CD4-positive, CD25-positive, alpha-beta regulatory T cell (primary cell): ENCODE measurements around the gene WDSUB1. TPM values are rescaled to one million over a fixed set of nuclear protein-coding genes. Genes with fewer than 3 reads are reported as not detected.
A peak's percentile ranks its signal among the peaks of the same experiment; 100 is the strongest.

Source experiments
- ATAC-seq, 2 donors: fragments of 150-1000 bp; cut with Tn5 transposase; one replicate each; pipeline ENCODE4 v1.10.0; 2021; ENCODE audit warnings: low read depth in 2 of 2, moderate number of reproducible peaks in 2 of 2, moderate library complexity in 1 of 2
- DNase-seq, 3 donors: peaks; one replicate each; pipeline versions ENCODE4 v3.0.0 to v3.0.0-alpha.2; 2012 to 2022; ENCODE audit warnings: mixed read lengths in 1 of 3
- H3K27ac ChIP-seq: one replicate; pipeline ENCODE4 v1.7.0; 2013; ENCODE audit warnings: mild to moderate bottlenecking, low read length; ENCODE audit not compliant: insufficient read depth, poor library complexity, severe bottlenecking
- H3K27me3 ChIP-seq: one replicate; pipeline ENCODE4 v1.7.0; 2013; ENCODE audit warnings: low read length; ENCODE audit not compliant: control insufficient read depth, insufficient read depth
- H3K36me3 ChIP-seq: one replicate; pipeline ENCODE4 v1.7.0; 2013; ENCODE audit warnings: mild to moderate bottlenecking, low read length, moderate library complexity; ENCODE audit not compliant: control insufficient read depth, insufficient read depth
- H3K4me1 ChIP-seq: 2 replicates; pipeline ENCODE4 v1.7.0; 2013; ENCODE audit warnings: mild to moderate bottlenecking, low read length; ENCODE audit not compliant: insufficient read depth, control insufficient read depth, poor library complexity, severe bottlenecking
- H3K4me3 ChIP-seq: one replicate; pipeline ENCODE4 v1.7.0; 2013; ENCODE audit warnings: low read depth, mild to moderate bottlenecking, low read length, moderate library complexity
- H3K9me3 ChIP-seq, 2 experiments: 1 replicate in 1 of 2; 2 replicates in 1 of 2; pipeline ENCODE4 v1.7.0; 2013; ENCODE audit warnings: low read length in 2 of 2, mild to moderate bottlenecking in 1 of 2, moderate library complexity in 1 of 2; ENCODE audit not compliant: control insufficient read depth in 2 of 2
- H3K27ac Mint-ChIP-seq, 3 donors: one replicate each; pipeline ENCODE4 v1.8.0; 2020 to 2022; ENCODE audit warnings: mild to moderate bottlenecking in 3 of 3, mixed read lengths in 3 of 3, moderate library complexity in 2 of 3
- H3K27me3 Mint-ChIP-seq: one replicate; pipeline ENCODE4 v1.8.0; 2022; ENCODE audit warnings: mild to moderate bottlenecking, mixed read lengths
- H3K36me3 Mint-ChIP-seq: one replicate; pipeline ENCODE4 v1.8.0; 2020; ENCODE audit warnings: mixed read lengths
- H3K4me1 Mint-ChIP-seq, 4 donors: one replicate each; pipeline ENCODE4 v1.8.0; 2020 to 2022; ENCODE audit warnings: mixed read lengths in 4 of 4, mild to moderate bottlenecking in 1 of 4
- H3K4me3 Mint-ChIP-seq, 4 donors: one replicate each; pipeline ENCODE4 v1.8.0; 2020 to 2022; ENCODE audit warnings: mild to moderate bottlenecking in 4 of 4, mixed read lengths in 4 of 4, moderate library complexity in 3 of 4
- H3K9me3 Mint-ChIP-seq, 7 donors: one replicate each; pipeline ENCODE4 v1.8.0; 2020 to 2022; ENCODE audit warnings: mixed read lengths in 7 of 7, mild to moderate bottlenecking in 3 of 7, moderate library complexity in 2 of 7
- polyA plus RNA-seq, 4 donors: library from polyadenylated mRNA; unstranded; fragments of 300-500 nt; fragmentation: Illumina TruSeq; gene quantifications; one replicate each; pipeline ENCODE4 v1.2.3, GENCODE V29; 2021
- total RNA-seq: library from RNA; stranded (reverse); gene quantifications from one replicate; pipeline ENCODE4 v1.2.3, GENCODE V29; 2022

The WDSUB1 gene
- total and polyA plus RNA-seq, 5 donors from 2014 or later = 2.1 to 5.6 (median 3.3) TPM

DNA sequence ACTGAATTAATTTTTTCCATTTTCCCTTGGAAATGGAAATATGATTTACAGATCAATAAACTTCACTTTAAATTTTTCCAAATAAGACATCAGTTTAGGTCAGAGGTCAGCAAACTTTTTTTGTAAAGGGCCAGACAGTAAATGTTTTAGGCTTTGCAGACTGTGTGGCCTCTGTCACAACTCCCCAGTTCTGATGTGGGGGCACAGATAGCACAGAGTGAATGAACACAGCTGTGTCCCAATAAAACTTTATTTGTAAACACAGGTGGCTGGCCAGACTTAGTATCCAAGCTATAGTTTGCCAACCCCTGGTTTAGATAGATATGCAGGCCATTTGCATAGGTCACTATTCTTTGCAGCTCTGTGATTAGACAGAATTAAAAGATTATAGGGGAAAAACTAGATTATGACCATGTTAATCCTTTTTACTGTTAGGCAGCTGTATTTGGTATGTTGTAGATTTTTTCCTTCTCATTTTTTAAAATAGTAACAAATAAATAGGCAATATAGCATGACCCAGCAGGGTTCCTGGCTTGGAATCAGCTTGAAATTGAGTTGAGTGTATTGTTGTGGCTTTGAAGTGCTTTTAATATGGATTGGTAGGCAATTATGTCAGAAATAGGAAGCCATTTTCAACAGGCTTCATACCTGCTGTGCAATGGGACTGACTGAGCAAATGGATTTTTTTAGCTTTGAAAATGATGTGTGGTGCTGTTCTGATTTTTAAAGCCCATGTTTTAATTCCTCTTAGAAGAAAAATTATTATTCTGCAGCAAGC, 59.7 kb downstream of the WDSUB1 start:
- no peaks in the 10 kb centered on the region for H3K9me3 ChIP-seq
- H3K36me3 ChIP-seq = no peaks in the 10 kb centered on the region
- DNase-seq = no peak
- Mint-ChIP-seq H3K4me3 (no peak overlapping the region), H3K9me3 (no peaks in the 10 kb centered on the region), H3K36me3 (no peaks in the 10 kb centered on the region), H3K27ac (peak overlapping the region in 1 of 3 donors; percentile 75), H3K4me1 (peaks cover 0 to 5% (median 3%) of the 10 kb centered on the region in 4 donors), H3K27me3 (peaks cover 4% of the 10 kb centered on the region)
- H3K27ac ChIP-seq = no peak overlapping the region
- H3K4me1 ChIP-seq = no peaks in the 10 kb centered on the region
- no peak for ATAC-seq
- H3K27me3 ChIP-seq = no peaks in the 10 kb centered on the region
- H3K4me3 ChIP-seq = no peak overlapping the region

DNA sequence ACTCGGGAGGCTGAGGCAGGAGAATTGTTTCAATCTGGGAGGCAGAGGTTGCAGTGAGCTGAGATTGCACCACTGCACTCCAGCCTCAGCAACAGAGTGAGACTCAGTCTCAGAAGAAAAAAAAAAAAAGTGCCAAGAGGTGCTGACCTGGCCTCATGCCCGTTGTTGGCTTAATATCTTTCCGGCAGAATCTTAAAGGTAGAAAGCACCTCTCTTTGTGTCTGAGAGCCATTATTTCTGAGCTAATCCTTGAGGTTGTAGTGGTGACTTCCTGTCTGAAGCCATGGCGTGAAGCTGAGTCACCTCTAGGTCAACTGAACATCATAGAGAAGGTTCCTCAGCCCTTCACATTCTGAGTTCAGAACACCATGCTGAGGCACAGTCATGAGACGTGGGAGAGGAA, 60.4 kb downstream of the WDSUB1 start:
- H3K4me3 ChIP-seq = no peak overlapping the region
- Mint-ChIP-seq H3K27ac (no peak overlapping the region), H3K4me3 (no peak overlapping the region), H3K36me3 (no peaks in the 10 kb centered on the region), H3K9me3 (peaks cover 0 to 2% (median 0%) of the 10 kb centered on the region in 7 donors), H3K27me3 (peaks cover 4% of the 10 kb centered on the region), H3K4me1 (peaks cover 0 to 5% (median 3%) of the 10 kb centered on the region in 4 donors)
- H3K36me3 ChIP-seq = no peaks in the 10 kb centered on the region
- no peak overlapping the region for H3K27ac ChIP-seq
- H3K27me3 ChIP-seq = no peaks in the 10 kb centered on the region
- ATAC-seq (peak; percentile 58 to 60), DNase-seq (peak in 1 of 3 donors; percentile 20)
- no peaks in the 10 kb centered on the region for H3K4me1 ChIP-seq
- H3K9me3 ChIP-seq = no peaks in the 10 kb centered on the region

DNA sequence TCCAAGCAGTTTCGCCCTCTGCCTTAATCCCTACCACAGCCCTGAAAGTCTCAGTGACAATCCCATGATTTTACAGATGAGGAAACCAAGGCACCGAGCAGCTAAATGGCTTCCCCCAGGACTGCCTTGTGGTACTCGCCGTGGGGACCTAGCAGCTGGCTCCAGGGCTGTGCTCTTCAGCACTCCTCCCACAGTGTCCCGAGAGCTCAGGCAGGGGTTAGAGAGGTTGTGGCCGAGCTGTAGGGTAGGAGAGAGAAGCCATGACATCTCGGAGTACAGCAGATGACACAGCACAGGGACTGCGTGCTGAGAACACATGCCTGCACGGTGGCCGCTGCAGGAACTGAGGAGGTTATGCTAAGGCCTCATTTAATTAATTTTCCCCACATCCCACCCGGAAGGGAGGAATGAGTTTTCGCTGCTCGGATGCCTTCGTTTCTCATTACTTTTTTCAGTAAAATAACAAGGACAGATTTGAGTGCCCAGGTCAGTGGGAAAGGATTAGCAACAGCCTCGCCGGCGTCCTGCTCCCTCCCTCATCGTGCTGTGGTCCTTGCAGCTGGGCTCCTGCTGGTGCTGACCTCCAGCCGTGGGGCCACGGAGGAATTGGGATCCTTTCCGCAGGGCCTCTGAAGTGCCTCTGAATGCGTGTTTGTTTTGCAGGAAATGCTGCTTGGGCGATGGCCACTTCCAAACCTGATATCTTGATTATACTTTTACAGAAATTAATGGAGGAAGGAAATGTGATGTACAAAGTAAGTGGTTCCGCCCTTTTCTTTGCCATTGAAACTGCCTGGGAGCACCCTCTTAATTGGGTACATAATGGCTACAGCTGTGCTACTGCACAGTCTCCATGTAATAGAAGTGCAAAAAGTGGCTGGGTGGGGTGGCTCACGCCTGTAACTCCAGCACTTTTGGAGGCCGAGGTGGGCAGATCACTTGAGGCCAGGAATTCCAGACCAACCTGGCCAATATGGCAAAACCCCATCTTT, 61.2 kb downstream of the WDSUB1 start:
- no peaks in the 10 kb centered on the region for H3K9me3 ChIP-seq
- H3K36me3 ChIP-seq = no peaks in the 10 kb centered on the region
- no peak overlapping the region for H3K4me3 ChIP-seq
- H3K9me3 Mint-ChIP-seq = peaks cover 0 to 2% (median 0%) of the 10 kb centered on the region in 7 donors
- no peaks in the 10 kb centered on the region for H3K27me3 ChIP-seq
- H3K4me1 Mint-ChIP-seq = peaks cover 0 to 5% (median 3%) of the 10 kb centered on the region in 4 donors
- no peak overlapping the region for H3K27ac Mint-ChIP-seq
- H3K27ac ChIP-seq = no peak overlapping the region
- H3K27me3 Mint-ChIP-seq = peaks cover 4% of the 10 kb centered on the region
- no peak overlapping the region for H3K4me3 Mint-ChIP-seq
- no peak for ATAC-seq
- DNase-seq = no peak
- H3K36me3 Mint-ChIP-seq = no peaks in the 10 kb centered on the region
- H3K4me1 ChIP-seq = no peaks in the 10 kb centered on the region

DNA sequence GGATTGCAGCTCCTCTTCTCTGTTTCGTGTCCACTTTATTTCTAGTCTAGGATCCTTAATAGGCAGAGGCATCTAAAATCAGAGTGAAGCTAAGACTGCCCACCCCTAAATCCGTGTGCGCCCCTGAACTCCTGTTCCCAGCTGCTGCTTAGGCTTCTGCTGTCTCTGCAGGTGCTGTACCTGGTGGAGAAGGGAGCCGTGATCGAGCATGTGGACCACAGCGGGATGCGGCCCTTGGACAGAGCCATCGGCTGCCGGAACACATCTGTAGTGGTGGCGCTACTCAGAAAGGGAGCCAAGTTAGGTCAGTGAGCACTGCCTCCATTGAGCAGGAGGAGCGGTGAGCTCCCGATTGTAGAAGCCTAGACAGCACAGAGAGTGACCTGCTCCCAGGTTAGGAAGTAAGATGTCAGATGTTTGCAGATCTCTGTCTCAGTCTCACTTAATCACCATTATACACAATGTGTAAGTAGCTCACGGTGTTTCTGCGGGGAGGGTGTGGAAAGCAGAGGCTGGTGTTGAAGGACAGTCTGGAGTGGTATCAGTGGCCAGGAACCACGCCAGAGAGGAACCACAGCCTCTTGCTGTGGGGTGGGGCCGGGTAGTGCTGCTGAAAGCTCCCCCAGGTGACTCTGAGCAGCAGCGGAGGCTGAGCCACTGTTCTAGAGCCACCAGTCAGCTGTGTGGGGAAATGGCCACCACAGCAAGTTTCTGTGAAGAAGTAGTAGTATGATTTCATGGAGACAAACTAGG, 62.3 kb downstream of the WDSUB1 start:
- H3K36me3 Mint-ChIP-seq = no peaks in the 10 kb centered on the region
- DNase-seq = no peak
- H3K4me1 ChIP-seq = no peaks in the 10 kb centered on the region
- H3K27me3 Mint-ChIP-seq = peaks cover 4% of the 10 kb centered on the region
- H3K9me3 ChIP-seq = no peaks in the 10 kb centered on the region
- peaks cover 0 to 2% (median 0%) of the 10 kb centered on the region in 7 donors for H3K9me3 Mint-ChIP-seq
- H3K4me3 ChIP-seq = no peak overlapping the region
- no peak for ATAC-seq
- H3K27ac Mint-ChIP-seq = no peak overlapping the region
- H3K4me1 Mint-ChIP-seq = peaks cover 0 to 5% (median 3%) of the 10 kb centered on the region in 4 donors
- H3K4me3 Mint-ChIP-seq = no peak overlapping the region
- H3K27ac ChIP-seq = no peak overlapping the region
- H3K36me3 ChIP-seq = no peaks in the 10 kb centered on the region
- H3K27me3 ChIP-seq = no peaks in the 10 kb centered on the region

DNA sequence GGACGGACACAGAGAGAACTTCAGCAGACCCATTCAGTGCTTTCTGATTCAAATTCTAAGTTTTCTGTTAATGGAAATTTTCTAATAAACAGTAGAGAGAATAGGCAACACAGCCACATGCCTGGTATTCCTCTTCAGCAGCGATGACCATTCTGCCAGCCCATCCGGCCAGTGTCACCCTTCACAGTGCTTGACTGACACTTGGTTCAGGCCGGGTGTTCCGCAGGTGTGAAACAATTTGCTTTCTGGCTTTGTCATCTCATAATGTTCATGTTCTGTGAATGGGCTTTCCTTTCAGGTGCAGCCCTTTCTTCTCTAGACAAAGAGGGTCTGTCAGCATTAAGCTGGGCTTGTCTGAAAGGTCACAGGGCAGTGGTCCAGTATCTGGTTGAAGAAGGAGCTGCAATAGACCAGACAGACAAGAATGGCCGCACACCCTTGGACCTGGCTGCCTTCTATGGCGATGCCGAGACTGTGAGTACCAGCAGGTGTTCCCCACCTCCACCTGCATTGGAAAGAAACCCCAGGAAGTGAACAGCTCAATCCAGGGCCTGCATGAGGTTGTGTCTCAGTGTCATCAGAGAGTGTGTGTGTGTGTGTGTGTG, 67.0 kb downstream of the WDSUB1 start:
- Mint-ChIP-seq H3K27me3 (peaks cover 4% of the 10 kb centered on the region), H3K36me3 (no peaks in the 10 kb centered on the region), H3K4me3 (no peak overlapping the region), H3K4me1 (no peaks in the 10 kb centered on the region), H3K27ac (no peak overlapping the region), H3K9me3 (peaks cover 0 to 2% (median 0%) of the 10 kb centered on the region in 7 donors)
- no peak for ATAC-seq
- no peak overlapping the region for H3K4me3 ChIP-seq
- no peaks in the 10 kb centered on the region for H3K36me3 ChIP-seq
- H3K4me1 ChIP-seq = no peaks in the 10 kb centered on the region
- no peak overlapping the region for H3K27ac ChIP-seq
- H3K27me3 ChIP-seq = no peaks in the 10 kb centered on the region
- H3K9me3 ChIP-seq = no peaks in the 10 kb centered on the region
- no peak for DNase-seq

DNA sequence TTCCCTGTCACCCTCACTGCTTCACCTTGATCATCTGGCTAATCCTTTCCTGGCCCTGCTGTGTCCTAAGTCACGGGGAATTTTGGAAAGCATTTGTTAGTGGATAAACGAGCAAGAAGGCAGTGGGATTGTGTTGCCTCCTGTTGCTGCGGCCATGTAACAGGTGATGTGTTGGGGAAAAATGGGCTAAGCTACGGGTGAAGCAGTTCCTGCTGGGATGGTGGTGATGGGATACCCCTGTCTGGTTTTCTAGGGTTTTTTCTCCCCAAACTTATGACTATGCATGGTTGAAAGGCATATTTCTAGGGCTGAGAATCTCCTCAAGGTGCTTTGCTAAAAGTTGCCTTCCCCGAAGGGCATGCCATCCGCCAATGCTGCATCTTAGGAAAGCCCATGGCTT, 68.1 kb downstream of the WDSUB1 start:
- no peaks in the 10 kb centered on the region for H3K4me1 Mint-ChIP-seq
- H3K27ac Mint-ChIP-seq = no peak overlapping the region
- no peak overlapping the region for H3K4me3 Mint-ChIP-seq

DNA sequence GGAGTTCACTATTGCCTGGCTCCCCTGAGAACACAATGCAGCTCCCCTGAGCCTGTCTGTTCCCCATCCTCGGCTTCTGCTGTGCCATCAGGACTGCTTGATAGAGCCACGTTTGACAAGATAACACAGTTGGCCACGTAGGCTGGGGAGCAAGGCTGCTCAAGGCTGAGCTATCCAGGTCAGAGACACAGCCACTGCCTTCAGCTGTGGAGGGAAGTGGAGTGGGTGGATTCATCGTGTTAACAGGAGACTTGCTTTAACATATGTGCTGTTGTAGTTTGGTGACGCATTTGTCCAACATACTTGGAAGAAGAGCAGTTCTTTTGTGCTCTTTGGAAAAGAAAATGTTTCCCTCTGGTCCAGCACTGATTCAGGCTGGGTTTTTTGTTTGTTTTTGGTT, 68.8 kb downstream of the WDSUB1 start:
- Histone ChIP-seq H3K4me3 (no peak overlapping the region), H3K27me3 (no peaks in the 10 kb centered on the region), H3K4me1 (no peaks in the 10 kb centered on the region), H3K9me3 (no peaks in the 10 kb centered on the region), H3K36me3 (no peaks in the 10 kb centered on the region), H3K27ac (no peak overlapping the region)
- H3K4me3 Mint-ChIP-seq = no peak overlapping the region
- peaks cover 0 to 2% (median 0%) of the 10 kb centered on the region in 7 donors for H3K9me3 Mint-ChIP-seq
- ATAC-seq (no peak), DNase-seq (no peak)
- H3K27ac Mint-ChIP-seq = no peak overlapping the region
- H3K36me3 Mint-ChIP-seq = no peaks in the 10 kb centered on the region
- no peaks in the 10 kb centered on the region for H3K27me3 Mint-ChIP-seq
- H3K4me1 Mint-ChIP-seq = no peaks in the 10 kb centered on the region

More for the DNA sequence above, 68.1 kb downstream of the WDSUB1 start:
- no peak overlapping the region for H3K27ac ChIP-seq
- H3K36me3 ChIP-seq = no peaks in the 10 kb centered on the region
- no peaks in the 10 kb centered on the region for H3K36me3 Mint-ChIP-seq
- H3K9me3 Mint-ChIP-seq = peaks cover 0 to 2% (median 0%) of the 10 kb centered on the region in 7 donors
- no peaks in the 10 kb centered on the region for H3K4me1 ChIP-seq
- H3K4me3 ChIP-seq = no peak overlapping the region
- ATAC-seq (no peak), DNase-seq (no peak)
- H3K27me3 Mint-ChIP-seq = peaks cover 4% of the 10 kb centered on the region
- no peaks in the 10 kb centered on the region for H3K9me3 ChIP-seq
- H3K27me3 ChIP-seq = no peaks in the 10 kb centered on the region
